ENCODE measurements around the gene ADRA2C.

Gene ADRA2C

DNA sequence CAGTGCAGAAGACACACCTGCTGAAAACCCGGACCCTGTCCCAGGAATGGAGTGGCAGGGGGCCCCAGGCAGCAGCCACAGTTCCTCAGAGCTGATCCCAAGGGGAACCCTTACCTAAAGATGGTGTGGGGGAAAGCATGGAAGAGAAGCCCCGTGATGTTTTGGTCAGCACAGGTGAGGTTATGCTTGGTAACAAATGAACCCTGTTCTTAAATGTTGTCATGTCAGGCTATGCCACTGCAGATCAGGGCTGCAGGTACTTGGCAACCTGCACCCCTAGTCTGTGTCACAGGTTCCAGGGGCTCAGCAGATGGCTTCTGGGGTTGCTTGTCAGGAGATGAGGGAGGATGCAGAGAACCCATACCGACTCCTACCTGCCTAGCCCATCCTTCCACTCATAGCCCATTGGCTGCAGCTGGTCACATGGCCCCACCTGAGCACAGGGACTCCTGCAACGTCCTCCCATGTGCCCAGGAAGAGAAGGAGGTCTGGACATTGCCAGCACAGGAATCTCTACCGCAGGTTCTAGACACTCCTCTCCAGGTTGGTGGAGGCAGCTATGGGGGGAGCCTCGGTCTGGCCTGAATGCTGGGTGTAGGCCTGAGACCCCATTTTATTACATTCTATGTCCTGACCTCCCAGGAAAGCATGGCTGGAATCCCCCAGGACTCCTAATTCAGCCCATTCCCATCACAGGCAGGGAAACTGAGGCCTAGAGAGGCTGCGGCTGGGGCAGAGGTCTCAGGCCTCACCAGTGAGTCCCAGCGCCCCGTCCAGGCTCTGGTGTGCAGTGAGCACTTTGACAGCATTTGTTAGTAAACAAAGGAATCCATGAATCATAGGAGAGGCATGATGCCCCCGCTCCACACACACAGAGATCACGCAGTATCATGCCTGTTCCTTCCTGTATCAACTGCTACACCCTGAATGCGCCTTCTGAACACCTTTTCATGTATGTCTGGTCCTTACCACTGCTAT is 51.1 kb downstream of the ADRA2C start:
- no peak for DNase-seq
